Measurements from ENCODE around the gene BATF.

Gene BATF

DNA sequence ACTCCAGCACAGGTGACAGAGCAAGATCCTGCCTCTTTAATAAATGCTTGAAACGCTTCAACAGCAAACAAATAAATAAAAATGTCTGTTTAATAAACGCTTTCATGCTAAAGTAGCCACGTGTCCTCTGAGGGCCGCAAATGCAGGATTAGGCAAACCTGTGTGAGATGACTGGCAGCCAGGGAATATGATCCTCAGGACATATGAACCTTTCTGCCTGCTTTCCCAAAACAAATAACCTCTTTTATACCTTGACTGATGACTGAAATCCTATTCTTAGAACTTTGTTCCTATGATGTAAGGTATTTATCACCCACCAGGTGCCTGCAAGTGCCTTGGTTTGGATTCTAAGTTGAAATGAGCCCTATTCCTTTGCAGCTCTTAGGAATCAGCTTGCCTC lies 41.7 kb downstream of the BATF start:
- no peak for DNase-seq

DNA sequence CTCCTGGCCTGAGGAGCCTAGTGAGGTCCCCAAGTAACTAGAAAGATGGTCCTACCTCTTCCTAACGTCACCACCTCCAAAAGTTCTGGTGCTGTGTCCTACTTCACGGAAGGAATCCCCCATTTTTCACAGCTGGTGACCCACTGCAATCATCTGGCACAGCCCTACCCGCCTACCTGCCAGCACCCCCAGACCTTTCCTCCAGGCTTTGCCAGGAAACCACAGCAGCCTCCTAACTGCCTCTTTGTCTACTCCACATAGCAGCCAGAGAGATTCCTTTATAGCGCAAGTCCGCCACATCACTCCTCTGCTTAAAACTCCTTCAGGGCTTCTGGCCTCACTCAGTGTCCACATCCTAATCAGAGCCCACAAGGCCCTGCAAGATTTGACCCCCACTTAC lies 42.8 kb downstream of the BATF start:
- no peak for DNase-seq

DNA sequence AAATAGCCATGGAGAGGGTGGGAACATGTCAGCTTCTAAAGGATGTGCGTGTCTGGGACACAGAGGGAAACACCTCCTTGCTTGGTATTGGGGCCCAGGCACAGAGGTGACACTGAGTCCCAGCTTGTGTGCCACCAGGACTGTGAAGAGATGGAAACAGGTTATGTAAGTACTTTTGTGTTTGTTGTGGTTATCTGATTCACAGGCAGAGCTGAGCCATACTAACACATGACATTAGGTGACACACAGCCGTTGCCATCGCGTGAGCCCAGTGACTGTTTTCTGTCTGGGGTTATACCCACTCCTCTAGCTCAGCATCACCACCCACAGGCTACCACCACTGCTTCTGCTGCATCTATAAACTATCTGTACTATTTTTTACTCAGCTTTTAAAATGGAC lies 44.1 kb downstream of the BATF start:
- peak; percentile 82 for DNase-seq

DNA sequence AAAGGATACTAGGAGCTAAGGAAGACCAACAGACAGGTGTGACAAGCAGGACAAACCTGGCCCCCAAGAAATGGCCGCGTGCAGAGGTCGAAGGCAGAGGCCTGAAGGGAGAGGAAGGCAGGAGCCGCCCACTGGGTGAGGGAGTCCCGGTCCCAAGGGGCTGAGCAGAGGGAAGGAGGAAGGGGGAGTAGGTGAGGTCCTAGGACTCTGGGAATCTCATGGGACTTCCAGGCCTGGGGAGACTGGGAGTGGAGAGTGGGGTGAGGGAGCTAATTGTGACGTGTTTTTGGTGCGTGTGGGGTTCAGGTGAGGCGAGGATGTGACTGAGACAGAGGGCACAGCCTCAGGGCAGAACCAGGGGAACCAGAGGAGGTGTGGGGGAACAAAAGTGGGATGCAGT lies 44.5 kb downstream of the BATF start:
- no peak for DNase-seq

DNA sequence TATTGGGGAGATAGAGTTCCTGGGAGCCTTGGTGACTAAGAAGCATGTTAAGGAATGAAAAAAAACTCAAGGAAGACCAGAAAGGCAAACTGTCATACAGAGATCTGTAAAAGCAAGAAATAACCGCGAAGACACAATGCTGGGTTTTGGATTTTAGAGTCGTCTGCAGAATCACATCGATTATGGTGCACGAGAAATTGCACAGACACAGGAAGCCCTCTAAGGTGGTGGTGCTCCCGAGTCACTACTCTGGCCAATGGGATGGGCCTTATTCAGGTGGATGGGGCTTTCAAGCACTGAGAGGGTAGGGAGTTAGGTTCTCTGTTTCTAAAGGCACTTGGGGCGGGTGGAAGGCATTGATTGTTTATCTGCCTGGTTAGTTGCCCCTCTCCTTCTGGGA lies 45.9 kb downstream of the BATF start:
- DNase-seq, result no peak

DNA sequence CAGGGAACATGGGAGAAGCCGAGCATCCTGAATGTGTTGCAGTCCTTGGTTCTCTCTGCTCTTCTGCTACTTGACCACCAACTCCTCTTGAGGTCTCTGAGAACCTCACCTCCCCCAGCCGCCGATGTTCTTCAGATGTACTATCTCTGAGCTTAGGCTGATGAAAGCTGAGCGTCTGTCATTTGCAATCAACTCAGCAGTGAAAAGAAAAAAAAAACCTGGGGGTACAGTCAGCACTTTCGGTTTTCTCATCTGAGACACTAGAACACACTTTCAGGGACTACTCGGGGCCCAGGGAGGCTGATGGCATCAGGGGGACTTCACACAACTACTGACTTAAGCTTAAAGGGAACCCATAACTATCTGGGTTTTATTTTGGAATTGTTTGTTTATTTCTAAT lies 46.5 kb downstream of the BATF start:
- no peak for DNase-seq

DNA sequence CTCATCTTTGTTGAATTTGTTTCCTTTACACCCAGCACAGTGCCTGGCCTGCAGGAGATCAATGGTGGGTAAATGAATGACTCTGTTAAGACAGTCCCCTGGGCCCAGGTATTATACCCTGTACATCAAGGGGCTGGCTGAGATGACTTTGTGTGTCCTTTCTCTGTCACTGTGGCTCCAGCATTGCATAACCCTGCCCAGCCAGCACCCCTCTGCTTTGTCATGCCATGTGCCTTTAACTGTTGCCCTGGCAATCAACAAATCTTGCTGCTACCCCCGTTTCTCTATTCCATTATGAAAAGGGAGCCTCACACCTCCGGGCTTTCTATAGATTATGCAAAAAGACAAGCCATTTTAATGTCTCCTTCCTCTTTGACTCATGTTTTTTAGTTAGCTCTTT lies 48.5 kb downstream of the BATF start:
- DNase-seq, result no peak

DNA sequence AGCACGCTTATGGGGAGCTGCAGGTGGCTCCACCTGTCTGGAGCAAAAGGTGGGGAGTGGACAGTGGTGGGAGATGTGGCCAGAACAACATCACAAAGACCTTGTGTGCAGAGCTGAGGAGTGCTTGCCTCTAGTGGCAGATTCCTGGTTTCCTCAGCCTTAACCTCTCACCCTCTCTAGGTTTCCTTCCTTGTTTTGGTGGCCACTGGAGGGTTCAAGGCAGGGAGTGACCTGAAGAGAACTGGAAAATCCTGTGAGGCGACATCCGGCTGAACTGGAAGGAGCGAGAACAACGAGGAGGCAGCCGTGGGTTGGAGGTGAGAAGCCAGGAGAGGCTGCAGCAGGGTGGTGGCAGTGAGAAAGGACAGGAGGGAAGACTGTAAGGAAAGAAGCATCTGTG lies 49.8 kb downstream of the BATF start:
- DNase-seq, result no peak

DNA sequence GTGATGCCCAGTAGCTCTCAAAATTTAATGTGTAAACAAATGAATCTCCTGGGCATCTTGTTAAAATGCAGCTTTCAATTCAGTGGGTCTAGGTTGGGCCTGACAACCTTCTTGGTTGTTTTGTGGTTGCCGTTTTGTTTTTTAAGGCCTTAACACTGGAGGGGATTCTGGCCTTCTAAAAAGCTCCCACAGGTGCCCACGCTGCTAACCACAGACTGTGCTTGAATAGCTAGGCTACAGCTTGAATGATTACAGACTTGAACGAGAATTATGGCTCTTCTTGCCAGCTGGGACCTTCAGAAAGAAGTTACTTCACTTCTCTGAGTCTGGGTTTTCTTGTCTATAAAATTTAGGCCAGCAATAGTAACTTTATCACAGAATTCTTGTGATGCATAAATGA lies 54.8 kb downstream of the BATF start:
- no peak for DNase-seq

DNA sequence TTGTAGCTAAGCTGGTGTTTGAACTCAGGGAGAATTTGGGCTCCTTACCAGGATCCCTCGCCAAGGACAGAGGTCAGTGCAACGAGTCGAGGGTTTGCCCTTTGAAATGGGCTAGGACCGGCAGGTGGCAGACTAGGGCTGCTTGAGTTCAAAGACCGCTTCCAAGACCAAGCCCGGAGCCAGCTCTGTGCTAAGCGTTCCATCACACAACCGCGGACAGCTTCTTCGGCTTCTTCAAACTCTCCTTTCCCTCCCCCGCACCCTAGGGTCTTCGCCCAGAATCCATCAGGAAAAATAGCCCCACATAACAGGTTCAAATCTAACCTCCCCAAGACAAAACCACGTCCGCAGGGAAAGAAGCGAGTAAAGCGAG lies 55.4 kb downstream of the BATF start:
- DNase-seq, result peak; percentile 82

DNA sequence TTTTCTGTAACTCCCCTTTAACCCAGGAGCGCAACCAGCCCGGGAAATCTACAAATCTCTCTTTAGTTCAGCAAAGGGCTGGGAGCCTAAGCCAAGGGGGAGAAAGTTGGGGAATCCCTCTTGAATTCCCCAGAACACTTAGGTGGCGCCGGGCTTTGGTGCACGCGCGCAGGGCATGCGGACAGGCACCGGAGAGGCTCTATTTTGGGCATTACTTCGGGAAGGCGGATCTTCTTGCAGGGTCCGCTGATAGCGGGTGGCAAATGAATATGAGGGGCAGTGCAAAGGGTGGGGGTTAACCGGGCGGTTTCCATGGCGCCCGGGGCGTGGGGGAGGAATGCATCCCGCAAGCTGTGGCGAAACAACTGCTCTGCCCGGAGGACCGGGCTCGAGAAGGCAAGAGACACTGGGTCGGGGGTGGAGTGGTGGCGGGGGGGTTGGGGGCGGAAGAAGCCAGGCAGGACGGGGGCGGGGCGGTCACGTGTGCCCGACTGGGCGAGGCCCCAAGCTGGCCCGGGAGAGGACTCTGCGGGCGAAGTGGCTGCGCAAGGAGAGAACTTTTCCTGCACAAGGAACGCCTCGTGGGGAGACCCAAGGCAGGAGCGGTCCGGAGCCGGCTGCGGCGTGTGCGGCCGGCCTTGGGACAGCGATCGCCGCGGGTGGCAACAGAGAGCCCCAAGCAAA lies 56.0 kb downstream of the BATF start, which contains the start of gene FLVCR2:
Gene FLVCR2, plus strand, starts transcription at position 519 of the 684 bp plus-strand sequence. CDS start 353 bp downstream, outside the sequence.
- peak; percentile 73 for DNase-seq

DNA sequence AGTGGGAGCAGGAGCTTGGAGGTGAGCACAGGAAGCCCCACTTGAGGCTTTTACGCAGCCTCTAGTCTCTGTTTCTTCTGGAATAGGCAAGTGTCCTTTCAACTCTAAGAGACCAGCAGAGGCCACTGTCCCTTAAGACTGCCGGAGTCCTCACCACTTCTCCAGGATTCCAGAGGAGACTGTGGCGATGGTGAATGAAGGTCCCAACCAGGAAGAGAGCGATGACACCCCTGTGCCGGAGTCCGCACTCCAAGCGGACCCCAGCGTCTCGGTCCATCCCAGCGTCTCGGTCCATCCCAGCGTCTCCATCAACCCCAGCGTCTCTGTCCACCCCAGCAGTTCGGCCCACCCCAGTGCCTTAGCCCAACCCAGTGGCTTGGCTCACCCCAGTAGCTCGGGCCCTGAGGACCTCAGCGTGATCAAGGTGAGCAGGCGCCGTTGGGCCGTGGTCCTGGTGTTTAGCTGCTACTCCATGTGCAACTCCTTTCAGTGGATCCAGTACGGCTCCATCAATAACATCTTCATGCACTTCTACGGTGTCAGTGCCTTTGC lies 56.6 kb downstream of the BATF start:
- no peak for DNase-seq

DNA sequence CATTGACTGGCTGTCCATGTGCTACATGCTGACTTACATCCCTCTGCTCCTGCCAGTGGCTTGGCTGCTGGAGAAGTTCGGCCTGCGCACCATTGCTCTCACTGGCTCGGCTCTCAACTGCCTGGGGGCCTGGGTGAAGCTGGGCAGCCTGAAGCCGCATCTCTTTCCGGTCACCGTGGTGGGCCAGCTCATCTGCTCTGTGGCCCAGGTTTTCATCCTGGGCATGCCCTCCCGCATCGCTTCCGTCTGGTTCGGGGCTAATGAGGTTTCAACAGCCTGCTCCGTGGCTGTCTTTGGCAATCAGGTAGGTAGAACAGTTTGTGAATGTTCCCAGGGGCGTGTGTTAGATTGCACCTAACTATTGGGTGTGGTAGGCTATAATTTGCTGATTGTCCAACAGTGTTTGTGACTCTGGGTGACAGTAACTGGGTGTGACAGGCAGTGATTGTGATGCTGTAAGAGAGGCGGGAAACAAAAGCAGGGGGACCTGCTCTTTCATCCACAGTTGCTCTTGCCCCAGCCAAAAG lies 57.1 kb downstream of the BATF start:
- no peak for DNase-seq

DNA sequence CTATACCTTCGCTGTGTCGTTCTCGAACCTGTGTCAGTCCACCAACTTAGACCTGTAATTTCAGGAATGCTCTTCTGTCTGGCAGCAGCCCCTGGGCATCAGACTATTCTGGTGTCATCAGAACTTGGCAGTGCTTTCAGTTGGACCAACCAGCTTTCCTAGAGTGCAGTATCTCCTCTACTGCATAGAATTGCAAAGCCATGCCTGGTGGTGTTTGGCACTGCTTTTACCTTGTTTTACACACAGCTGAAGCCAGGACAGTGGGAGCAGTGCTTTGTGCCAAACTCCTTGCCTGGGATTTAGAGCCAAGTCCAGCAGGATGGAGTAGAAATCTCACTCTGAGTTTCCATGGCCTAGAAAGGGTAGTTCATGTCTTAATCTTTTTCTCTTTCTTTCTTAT lies 57.6 kb downstream of the BATF start:
- DNase-seq, result no peak

DNA sequence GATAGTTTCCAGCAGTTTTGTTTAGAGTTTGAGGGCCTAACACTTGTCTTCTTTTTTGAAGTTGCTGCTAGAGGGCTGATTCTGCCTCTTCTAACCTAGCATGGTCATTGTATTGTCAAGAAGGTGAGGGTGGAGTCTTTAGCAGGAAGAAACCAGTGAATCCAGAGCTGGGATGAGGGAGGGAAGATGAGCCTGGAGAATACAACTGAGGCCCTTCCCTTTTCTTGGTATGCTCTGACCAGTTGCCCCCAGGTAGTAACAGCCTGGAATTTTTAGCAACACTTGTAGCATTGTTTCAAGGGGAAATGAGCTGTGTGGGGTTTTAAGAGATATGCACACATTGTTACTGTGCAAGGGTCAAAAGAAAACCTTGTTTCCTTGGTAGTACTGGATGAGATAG lies 65.1 kb downstream of the BATF start:
- DNase-seq, result no peak

DNA sequence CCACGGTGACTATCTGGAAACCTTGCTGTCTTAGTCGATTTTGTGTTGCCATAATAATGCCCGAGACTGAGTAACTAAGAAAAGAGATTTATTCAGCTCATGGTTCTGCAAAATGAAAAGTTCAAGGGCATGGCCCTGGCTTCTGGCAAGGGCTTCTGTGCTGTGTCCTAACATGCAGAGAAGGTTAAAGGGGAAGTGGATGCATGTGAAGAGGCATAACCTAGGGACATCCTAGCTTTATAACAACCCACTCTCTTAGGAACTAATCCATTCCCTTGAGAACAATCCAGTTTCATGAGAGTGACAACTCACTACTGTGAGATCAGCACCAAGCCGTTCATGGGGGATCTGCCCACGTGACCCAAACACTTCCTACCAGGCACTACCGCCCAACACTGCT lies 67.7 kb downstream of the BATF start:
- no peak for DNase-seq

DNA sequence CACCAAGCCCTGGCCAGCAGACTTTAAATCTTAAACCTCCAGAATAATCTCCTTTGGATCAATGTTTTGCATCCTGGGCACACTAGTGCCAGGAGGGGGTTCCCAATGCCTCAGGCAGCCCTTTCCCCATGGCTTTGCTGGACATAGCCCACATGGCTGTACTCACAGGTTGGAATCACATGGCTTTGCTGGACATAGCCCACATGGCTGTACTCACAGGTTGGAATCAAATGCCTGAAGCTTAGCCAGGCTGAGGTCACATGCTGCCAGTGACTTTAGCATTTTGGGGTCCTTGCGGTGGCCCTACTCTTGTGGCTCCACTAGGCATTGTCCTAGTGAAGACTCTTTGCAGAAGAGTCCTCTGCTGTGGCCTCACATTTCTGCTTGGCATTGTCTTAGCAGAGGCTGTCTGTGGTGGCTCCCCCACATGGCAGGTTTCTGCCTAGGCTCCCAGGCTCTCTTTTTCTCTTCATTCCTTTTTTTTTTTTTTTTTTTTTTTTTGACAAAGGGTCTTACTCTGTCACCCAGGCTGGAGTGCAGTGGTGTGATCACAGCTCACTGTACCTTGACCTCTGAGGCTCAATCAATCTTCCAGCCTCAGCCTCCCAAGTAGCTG lies 69.2 kb downstream of the BATF start:
- no peak for DNase-seq

DNA sequence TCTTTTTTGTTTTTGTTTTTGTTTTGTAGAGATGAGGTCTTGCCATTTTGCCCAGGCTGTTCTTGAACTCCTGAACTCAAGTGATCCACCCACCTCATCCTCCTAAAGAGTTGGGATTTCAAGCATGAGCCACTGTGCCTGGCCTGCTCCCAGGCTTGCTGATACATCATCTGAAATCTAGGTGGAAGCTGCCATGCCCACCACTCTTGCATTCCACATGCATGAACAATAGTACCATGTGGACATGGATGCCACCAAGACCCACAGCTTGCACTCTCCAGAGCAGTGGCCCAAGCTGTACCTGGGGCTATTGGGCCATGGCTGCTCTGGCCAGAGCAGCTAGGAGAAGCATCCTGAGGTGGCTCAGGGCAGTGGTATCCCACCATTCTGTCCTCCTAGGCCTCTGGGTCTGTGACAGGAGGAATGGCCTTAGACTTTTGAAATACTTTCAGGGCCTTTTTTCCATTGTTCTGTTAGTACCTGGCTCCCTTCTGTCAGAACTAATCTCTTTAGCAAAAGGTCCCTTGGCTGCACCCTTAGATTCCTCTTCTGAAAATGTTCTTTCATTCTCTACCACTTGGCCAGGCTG lies 69.8 kb downstream of the BATF start:
- DNase-seq, result no peak

DNA sequence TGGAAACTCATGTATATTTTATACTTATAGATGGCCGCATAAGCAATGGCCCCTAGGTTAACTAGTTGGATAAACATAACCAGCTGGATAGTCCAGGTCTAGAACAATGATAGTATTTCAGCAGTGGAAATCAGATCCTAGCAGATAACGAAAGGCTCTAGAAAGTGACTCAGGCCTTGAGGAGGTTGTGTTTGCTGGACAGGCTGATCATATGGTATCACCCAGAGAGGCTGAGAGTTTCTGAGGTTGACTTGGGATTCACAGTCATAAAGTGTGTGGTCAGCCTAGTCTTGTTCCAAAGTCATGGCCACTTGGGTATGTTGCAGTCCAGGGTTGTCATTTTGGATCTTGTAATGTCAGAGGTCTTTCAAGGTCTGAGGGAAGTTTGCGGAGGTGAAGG lies 73.0 kb downstream of the BATF start:
- DNase-seq, result no peak
